Stimulated activated CD4-positive, alpha-beta T cell treated with anti-CD3 and anti-CD28 coated beads, TNF-alpha, amount 100 ng/mL, for 48 hours (primary cell): ENCODE results near the gene MRPL46.
"Not testable (repeated sequence)": the region's sequence is repeated elsewhere in the genome, so short reads cannot be mapped to it uniquely, and the experiment has no call there.

Experiments used
- DNase-seq, 3 donors: peaks; one replicate each; pipeline ENCODE4 v3.0.0-alpha.2; 2020; ENCODE audit warnings: low read depth in 3 of 3

MRPL46 gene

GRCh38 chr15:88477904-88478303 is 10.7 kb upstream of the MRPL46 start:
- no peak for DNase-seq

DNA sequence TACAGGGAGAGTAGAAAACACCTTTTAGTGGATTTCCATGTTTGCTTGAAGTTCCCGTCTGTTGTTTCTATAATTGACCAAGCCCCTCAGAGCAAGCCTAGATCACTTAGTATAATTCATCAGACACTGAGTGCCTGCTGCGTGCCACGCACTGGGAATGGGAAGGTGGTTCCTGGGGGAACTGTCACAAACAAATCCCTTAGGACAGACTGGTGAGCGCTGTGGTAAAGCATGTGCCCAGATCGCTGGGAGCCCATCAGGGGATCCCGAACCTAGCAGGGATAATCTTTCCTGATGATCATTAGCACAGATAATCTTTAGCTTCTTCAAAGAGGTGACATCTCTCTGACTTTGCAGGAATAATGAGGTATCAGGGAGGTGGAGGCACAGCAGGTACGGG is 9.9 kb upstream of the MRPL46 start:
- no peak for DNase-seq

GRCh38 chr15:88476635-88477060 is 9.5 kb upstream of the MRPL46 start:
- no peak for DNase-seq

DNA sequence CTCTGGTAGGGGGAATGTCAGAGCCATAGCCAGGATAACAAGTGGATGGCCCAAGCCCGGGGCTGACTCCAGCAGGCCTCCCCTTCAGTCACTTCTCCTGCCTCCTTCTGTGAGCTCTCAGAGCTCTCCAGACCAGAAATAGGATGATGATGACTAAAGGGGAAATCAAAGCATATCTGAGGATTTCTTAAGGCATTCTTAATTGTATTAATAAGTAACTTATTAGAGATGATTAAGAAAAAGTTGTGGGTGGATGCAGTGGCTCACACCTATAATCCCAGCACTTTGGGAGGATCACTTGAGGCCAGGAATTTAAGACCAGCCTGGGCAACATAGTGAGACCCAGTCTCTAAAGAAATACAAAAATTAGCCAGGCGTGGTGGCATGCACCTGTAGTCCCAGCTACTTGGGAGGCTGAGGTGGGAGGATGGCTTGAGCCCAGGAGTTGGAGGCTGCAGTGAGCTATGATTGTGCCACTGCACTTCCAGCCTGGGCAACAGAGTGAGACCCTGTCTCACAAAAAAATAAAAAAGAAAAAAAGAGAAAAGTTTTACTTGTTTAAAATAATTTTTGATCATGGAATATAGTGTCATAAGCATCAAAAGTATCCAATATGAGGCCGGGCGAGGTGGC is 6.6 kb upstream of the MRPL46 start:
- DNase-seq: not testable (repeated sequence)

DNA sequence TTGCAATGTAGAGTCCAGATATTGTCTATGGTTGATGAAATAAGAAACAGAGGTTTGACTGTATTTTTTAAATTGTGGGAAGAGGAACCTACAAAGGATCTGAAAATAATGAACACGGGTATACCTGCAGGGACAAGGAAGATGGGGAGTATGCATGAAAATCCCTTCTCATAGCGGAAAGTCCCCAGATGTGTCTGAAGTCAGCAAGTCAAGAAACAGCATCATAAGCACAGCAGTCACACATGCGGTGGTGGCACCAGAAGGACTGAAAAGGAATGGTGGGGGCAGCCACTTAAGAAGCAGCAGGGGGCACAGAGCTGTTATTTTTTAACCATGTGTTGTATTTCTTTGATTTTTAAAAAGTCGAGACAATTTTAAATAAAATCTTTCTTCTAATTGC is 5.0 kb upstream of the MRPL46 start:
- DNase-seq: no peak

DNA sequence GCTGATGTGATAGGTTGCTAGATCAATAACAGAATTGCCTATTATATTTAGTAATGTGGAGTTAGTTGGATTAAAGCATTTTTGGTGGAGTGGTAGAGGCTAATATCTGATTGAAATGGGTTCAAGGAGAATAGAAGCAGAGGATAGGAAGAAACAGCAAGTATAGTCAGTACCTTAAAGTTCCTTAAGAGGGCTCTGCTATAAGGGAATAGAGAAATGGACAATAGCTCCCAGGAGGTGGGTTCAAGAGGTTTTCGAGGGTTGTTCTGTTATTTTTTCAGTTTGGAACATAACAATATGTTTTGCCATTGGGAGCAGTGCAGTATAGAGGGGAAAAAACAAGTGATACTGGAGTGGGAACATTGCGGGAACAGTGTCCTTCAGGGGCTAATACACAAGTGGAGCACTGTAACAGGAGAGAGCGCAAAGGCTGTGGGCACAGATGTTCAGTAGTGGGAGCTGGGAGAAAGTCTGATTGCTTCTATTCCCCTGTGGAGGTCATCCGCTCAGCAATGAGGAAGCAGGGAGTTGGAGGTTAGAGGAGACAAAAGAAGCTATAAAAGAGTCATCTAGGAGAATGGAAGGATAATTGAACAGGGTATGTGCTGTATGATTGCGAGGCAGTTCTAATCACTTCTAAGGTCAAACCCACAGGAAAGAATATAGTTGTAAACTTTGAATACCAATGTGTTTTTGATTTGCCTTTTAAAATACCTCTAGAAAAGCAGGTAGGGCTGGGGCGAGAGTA is 3.6 kb upstream of the MRPL46 start:
- DNase-seq: no peak

- DNase-seq: no peak
Measured at GRCh38 chr15:88469321-88469720, 2.1 kb upstream of the MRPL46 start.

- not testable (repeated sequence) for DNase-seq
Measured at GRCh38 chr15:88468721-88469120, 1.5 kb upstream of the MRPL46 start.

- DNase-seq: no peak
Measured at GRCh38 chr15:88467935-88468528, 844 bp upstream of the MRPL46 start.

- peak in 1 of 3 donors; percentile 12 for DNase-seq
Measured at GRCh38 chr15:88465633-88466224, 1.5 kb downstream of the MRPL46 start.

- no peak for DNase-seq
Measured at GRCh38 chr15:88463870-88464532, 3.2 kb downstream of the MRPL46 start.

DNA sequence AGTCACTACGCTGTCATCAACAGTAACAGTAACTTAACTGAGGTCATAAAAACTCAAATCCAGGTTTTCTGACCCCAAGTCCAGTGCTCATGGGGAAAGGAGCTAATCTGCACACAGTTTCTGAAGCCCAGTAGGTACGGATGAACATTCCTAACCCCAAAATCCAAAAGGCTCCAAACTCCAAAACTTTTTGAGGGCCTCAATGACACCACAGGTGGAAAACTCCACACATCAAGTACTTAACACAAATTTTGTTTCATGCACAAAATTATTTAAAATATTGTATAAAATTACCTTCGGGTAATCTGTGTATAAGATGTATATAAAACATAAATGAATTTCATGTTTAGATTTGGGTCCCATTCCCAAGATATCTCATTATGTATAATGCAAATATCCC is 10.5 kb downstream of the MRPL46 start:
- no peak for DNase-seq

GRCh38 chr15:88454867-88455810 is 12.0 kb downstream of the MRPL46 start:
- peak in 1 of 3 donors; percentile 25 for DNase-seq

- DNase-seq: no peak
Measured at GRCh38 chr15:88454236-88454635, 13.0 kb downstream of the MRPL46 start.

GRCh38 chr15:88453651-88454050 is 13.5 kb downstream of the MRPL46 start:
- DNase-seq: no peak

GRCh38 chr15:88450125-88450798 is 16.9 kb downstream of the MRPL46 start:
- peak; percentile 66 to 67 (median 67) for DNase-seq

DNA sequence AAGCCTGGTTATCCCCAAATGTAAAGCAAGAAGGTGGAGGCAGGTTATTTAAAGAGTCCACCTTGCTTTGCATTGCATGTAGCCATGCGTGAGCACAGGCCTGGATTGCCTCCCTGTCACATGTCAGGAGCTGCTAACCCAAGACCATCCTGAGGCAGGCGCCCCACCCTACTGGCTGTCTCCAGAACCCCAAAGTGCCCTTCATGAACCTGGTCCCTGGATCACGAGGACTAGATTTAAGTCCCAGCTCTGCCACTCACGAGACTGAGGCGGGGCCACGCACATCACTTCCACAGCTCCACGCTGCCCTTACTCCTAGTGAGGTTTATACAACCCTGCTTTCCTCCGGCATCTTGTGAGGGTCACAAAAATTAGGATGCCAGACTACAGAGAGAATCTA is 17.6 kb downstream of the MRPL46 start:
- DNase-seq: no peak

DNA sequence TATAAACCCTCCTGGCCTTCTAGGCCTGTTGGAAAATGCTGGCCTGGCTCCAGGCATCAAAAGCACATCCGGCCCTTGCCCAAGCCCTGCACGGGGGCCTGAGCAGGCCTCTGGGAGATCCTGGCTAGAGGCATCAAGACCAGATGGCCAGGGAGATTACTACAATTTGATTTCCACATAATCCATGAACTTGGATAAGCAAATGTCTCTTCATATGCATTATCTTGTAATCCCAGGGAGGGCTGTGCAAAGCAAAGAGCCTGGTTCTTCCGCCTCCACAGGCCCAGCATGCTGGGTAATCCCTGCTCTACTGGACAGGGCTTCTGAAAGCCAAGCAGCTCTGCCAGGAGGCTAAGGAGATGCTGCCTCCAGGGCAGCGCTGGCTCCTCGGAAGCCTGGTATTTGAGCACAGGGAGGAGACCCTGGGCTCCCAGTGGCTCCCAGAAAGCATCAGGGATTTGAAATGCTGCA is 18.2 kb downstream of the MRPL46 start:
- no peak for DNase-seq

- DNase-seq: no peak
Measured at GRCh38 chr15:88447741-88448140, 19.4 kb downstream of the MRPL46 start.

DNA sequence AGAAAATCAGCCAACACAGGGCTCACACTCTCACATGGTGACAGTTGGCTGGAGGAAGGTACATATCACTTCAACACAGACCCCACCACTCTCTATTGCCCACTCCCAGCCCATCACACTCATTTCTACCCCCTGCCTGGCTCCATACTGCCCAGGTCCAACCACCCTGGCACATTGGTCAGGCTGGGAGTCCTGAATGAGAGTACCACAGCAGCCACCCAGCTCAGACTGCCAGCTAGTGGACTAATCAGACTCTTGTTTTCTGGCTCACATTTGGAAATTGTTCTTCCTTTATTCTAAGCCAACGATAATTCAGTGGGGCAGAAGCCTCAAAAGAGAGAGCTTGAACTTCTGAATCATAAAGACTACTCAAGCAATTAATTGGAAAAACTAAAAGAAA is 20.0 kb downstream of the MRPL46 start:
- no peak for DNase-seq
